LNCAP (cell line): ENCODE measurements around the gene MSRB1.

Experiments used
- CTCF ChIP-seq: fragments of 450-650 bp; IDR thresholded peaks from 2 replicates; pipeline ENCODE4 v1.5.1; 2017; ENCODE audit warnings: mild to moderate bottlenecking

Gene MSRB1

GRCh38 chr16:1982013-1982433 is 39.0 kb upstream of the MSRB1 start:
- no peak for TF ChIP-seq CTCF

GRCh38 chr16:1981398-1981836 is 38.4 kb upstream of the MSRB1 start, which contains the start of gene NOXO1:
Gene NOXO1 (minus strand): TSS chr16:1981469. CDS start chr16:1981179, 290 bp downstream.
- no peak for TF ChIP-seq CTCF

GRCh38 chr16:1980770-1981087 is 37.7 kb upstream of the MSRB1 start:
- TF ChIP-seq CTCF = no peak

- no peak for TF ChIP-seq CTCF
These were observed 37.2 kb upstream of the MSRB1 start for GRCh38 chr16:1980030-1980769.

- no peak for TF ChIP-seq CTCF
These were observed 36.5 kb upstream of the MSRB1 start for GRCh38 chr16:1979271-1980029.

GRCh38 chr16:1978476-1979120 is 35.6 kb upstream of the MSRB1 start:
- TF ChIP-seq CTCF = no peak

GRCh38 chr16:1977875-1978268 is 34.9 kb upstream of the MSRB1 start:
- TF ChIP-seq CTCF = no peak
